ENCODE data around the gene CNOT11.
"Not testable (repeated sequence)": the region's sequence is repeated elsewhere in the genome, so short reads cannot be mapped to it uniquely, and the experiment has no call there.

Gene CNOT11

GRCh38 chr2:101311696-101312017 is 59.0 kb downstream of the CNOT11 start:
- DNase-seq, result no peak

DNA sequence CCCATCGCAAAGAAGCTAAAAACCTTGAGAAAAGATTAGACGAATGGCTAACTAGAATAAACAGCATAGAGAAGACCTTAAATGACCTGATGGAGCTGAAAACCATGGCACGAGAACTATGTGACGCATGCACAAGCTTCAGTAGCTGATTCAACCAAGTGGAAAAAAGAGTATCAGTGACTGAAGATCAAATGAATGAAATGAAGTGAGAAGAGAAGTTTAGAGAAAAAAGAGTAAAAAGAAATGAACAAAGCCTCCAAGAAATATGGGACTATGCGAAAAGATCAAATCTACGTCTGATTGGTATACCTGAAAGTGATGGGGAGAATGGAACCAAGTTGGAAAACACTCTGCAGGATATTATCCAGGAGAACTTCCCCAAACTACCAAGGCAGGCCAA is 63.9 kb downstream of the CNOT11 start:
- DNase-seq, result not testable (repeated sequence)

All from central memory CD4-positive, alpha-beta T cell (primary cell).